Endothelial cell of umbilical vein (primary cell): ENCODE results near the gene ARHGAP10. TPM values are rescaled to one million over a fixed set of nuclear protein-coding genes. Genes with fewer than 3 reads are reported as not detected.

ENCODE experiments used
- BruUV-seq: library from RNA; stranded (reverse); fragments of 400-500 nt; replicated peaks from 2 replicates; lab custom pipeline; 2021; lab: Mats Ljungman, UMichigan
- CTCF ChIA-PET: fragments of 300-600, 350-600 bp; sonication (Branson Sonifier 250); formaldehyde crosslinking; loops from one replicate; lab custom pipeline; 2021; ENCODE audit warnings: antibody characterized with exemption, inconsistent platforms; lab: Charles Lee
- POLR2A ChIA-PET: fragments of 300-600, 350-600 bp; sonication (Branson Sonifier 250); formaldehyde crosslinking; loops from one replicate; lab custom pipeline; 2021; ENCODE audit warnings: antibody characterized with exemption, inconsistent platforms; lab: Charles Lee
- DNase-seq: peaks from one replicate; pipeline ENCODE4 v3.0.0-alpha.2; 2011; ENCODE audit warnings: low read depth, low spot score
- FAIRE-seq: peaks from 2 replicates; lab custom pipeline; 2011; peaks lifted over from hg19 to GRCh38; lab: Jason Lieb, UNC
- H2AFZ ChIP-seq: 2 replicates; pipeline ENCODE4 v1.6.0; 2012; ENCODE audit warnings: low read depth, low read length, control low read depth, inconsistent platforms
- H3K27ac ChIP-seq: 2 replicates; pipeline ENCODE4 v1.5.1; 2011; ENCODE audit warnings: low read depth, mild to moderate bottlenecking, control low read depth, low read length, moderate library complexity; ENCODE audit not compliant: insufficient read depth
- H3K27me3 ChIP-seq, 2 experiments: 2 replicates each; pipeline versions ENCODE4 v1.6.0 to v1.6.1; 2011; ENCODE audit warnings: low read length in 2 of 2, mixed read lengths in 1 of 2; ENCODE audit not compliant: control insufficient read depth in 2 of 2, insufficient read depth in 2 of 2
- H3K36me3 ChIP-seq, 2 experiments: 2 replicates in 1 of 2; 3 replicates in 1 of 2; pipeline ENCODE4 v1.5.1; 2011; ENCODE audit warnings: low read length in 2 of 2, mild to moderate bottlenecking in 1 of 2, moderate library complexity in 1 of 2; ENCODE audit not compliant: control insufficient read depth in 2 of 2, insufficient read depth in 2 of 2; ENCODE audit errors: extremely low read depth in 1 of 2
- H3K4me1 ChIP-seq: 3 replicates; pipeline ENCODE4 v1.5.1; 2011; ENCODE audit warnings: mild to moderate bottlenecking, low read length; ENCODE audit not compliant: control insufficient read depth, insufficient read depth; ENCODE audit errors: extremely low read depth
- H3K4me2 ChIP-seq: 2 replicates; pipeline ENCODE4 v1.6.1; 2011; ENCODE audit warnings: low read length, control low read depth, mixed read lengths; ENCODE audit not compliant: insufficient read depth
- H3K4me3 ChIP-seq, 3 experiments: fragments of 200-600 bp in 1 of 3; sonication (generic), shearing (Covaris generic) in 1 of 3; replicated peaks in 1 of 3; 2 replicates each; pipeline ENCODE4 v1.5.1; 2011 to 2016; ENCODE audit warnings: control low read depth in 3 of 3, low read length in 3 of 3, mild to moderate bottlenecking in 2 of 3, inconsistent platforms in 1 of 3, low read depth in 1 of 3, moderate library complexity in 1 of 3; ENCODE audit not compliant: insufficient read depth in 1 of 3
- H3K79me2 ChIP-seq: 2 replicates; pipeline ENCODE4 v1.6.0; 2012; ENCODE audit warnings: low read length, inconsistent platforms; ENCODE audit not compliant: control insufficient read depth, insufficient read depth
- H3K9ac ChIP-seq: replicated peaks from 2 replicates; pipeline ENCODE3; 2011; ENCODE audit warnings: low read length, control low read depth; ENCODE audit not compliant: insufficient read depth; ENCODE audit errors: extremely low read depth
- H3K9me1 ChIP-seq: replicated peaks from 3 replicates; pipeline ENCODE4 v1.6.0; 2011; ENCODE audit warnings: mild to moderate bottlenecking, low read length; ENCODE audit not compliant: control insufficient read depth, insufficient read depth; ENCODE audit errors: extremely low read depth
- H3K9me3 ChIP-seq: replicated peaks from 2 replicates; pipeline ENCODE4 v1.5.1; 2012; ENCODE audit warnings: low read length, inconsistent platforms; ENCODE audit not compliant: control insufficient read depth, insufficient read depth
- H4K20me1 ChIP-seq: replicated peaks from 2 replicates; pipeline ENCODE3; 2011; ENCODE audit warnings: mild to moderate bottlenecking, low read length; ENCODE audit not compliant: control insufficient read depth, insufficient read depth; ENCODE audit errors: extremely low read depth
- CTCF ChIP-seq, 2 donors: IDR thresholded peaks; 1 replicate in 1 of 2; 2 replicates in 1 of 2; pipeline ENCODE4 v1.5.1; 2011; ENCODE audit warnings: low read length in 2 of 2, mild to moderate bottlenecking in 2 of 2, moderate library complexity in 2 of 2, control low read depth in 1 of 2, inconsistent platforms in 1 of 2, low read depth in 1 of 2; ENCODE audit not compliant: insufficient read depth in 1 of 2; ENCODE audit errors: extremely low read depth in 1 of 2
- EZH2 ChIP-seq: IDR thresholded peaks from 2 replicates; pipeline ENCODE4 v1.6.1; 2012; ENCODE audit warnings: borderline replicate concordance, low read depth, mild to moderate bottlenecking, moderate library complexity, low read length, inconsistent platforms; ENCODE audit not compliant: severe bottlenecking
- FOS ChIP-seq: IDR thresholded peaks from 2 replicates; pipeline ENCODE4 v1.6.1; 2011; ENCODE audit warnings: mild to moderate bottlenecking, low read length, moderate library complexity, borderline replicate concordance; ENCODE audit not compliant: insufficient read depth
- GATA2 ChIP-seq: IDR thresholded peaks from 2 replicates; pipeline ENCODE4 v1.7.0; 2011; ENCODE audit warnings: low read depth, mild to moderate bottlenecking, moderate library complexity, mixed read lengths, low read length; ENCODE audit not compliant: insufficient read length, insufficient read depth
- JUN ChIP-seq: IDR thresholded peaks from 2 replicates; pipeline ENCODE4 v1.6.1; 2011; ENCODE audit warnings: borderline replicate concordance, low read depth; ENCODE audit not compliant: insufficient read length, insufficient read depth
- MYC ChIP-seq: IDR thresholded peaks from one replicate; pipeline ENCODE4 v1.6.1; 2011; ENCODE audit warnings: mild to moderate bottlenecking, low read depth, low read length
- POLR2A ChIP-seq: IDR thresholded peaks from 2 replicates; pipeline ENCODE4 v1.6.1; 2012; ENCODE audit warnings: low read depth, mild to moderate bottlenecking, control low read depth, low read length
- POLR2AphosphoS5 ChIP-seq: IDR thresholded peaks from 2 replicates; pipeline ENCODE4 v1.6.1; 2012; ENCODE audit warnings: low read depth, mild to moderate bottlenecking, control low read depth, low read length, moderate library complexity; ENCODE audit not compliant: insufficient read depth
- dilution Hi-C: fragments of 300-500 bp; cut with MboI; formaldehyde crosslinking; loops from one replicate; pipeline ENCODE4 v1.15.0; 2019; ENCODE audit warnings: low sequenced_read_pairs; ENCODE audit not compliant: extremely low pct_ligation_motif_present
- intact Hi-C: fragments of 100-400 bp; cut with micrococcal nuclease; formaldehyde crosslinking; loops from one replicate; pipeline ENCODE4 v1.10.0; 2022
- polyA plus RNA-seq, 4 experiments: library from polyadenylated mRNA; depleted of rRNA in 3 of 4; stranded (reverse) in 3 of 4; unstranded in 1 of 4; fragments of >200 nt; gene quantifications; 2 replicates each; pipeline versions ENCODE4 v1.2.1 to v1.2.3, GENCODE V29; 2011 to 2012; ENCODE audit warnings: missing spikeins in 1 of 4
- total RNA-seq: library from RNA; stranded (reverse); gene quantifications from 2 replicates; pipeline ENCODE4 v1.2.3, GENCODE V29; 2021
- TF ChIP-seq, protein P1 (sequence below): IDR thresholded peaks from 2 replicates; pipeline ENCODE4 v1.6.1; 2011; ENCODE audit not compliant: insufficient read depth, insufficient read length

Gene ARHGAP10
- total and polyA plus RNA-seq, 2 donors (not counting 3 experiments of a cell fraction or from before 2014, with no cell fraction given): 20.4 to 36.7 TPM

DNA sequence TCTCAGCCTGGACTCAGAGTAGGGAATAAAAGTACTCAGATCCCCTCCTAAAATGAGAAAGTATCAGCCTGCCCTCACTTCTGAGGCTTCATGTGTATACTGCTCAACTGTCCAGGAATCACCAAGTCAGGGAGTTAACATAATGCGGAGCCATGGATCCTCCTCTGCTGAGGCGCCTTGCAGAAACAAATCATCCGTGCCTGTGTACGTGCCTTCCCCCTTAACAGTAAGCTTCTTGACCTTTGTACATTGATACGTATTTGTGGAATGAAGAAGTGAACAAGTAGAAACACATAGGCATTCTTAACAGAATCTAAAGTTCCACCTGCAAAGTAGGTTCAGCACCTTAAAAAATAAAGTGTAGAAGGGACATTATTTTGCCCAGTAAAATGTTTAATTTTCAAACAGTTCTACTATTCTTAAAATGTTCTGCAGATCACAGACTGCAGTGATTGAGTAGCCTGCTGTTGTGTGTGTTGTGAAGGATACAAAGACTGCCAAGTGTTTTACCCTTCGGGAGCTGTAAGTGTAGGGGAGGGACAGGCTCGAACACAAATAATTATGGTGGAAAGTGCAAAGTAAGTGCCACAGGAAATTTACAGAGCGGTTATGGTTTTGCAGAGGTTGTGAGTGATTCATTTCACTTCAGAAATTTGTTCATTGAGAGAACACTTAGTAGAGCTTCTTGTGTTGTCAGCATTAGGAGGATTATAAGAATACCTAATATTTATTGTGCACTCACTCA is 61.9 kb downstream of the ARHGAP10 start:
- no peak overlapping the region for H2AFZ ChIP-seq
- no peaks in the 10 kb centered on the region for H4K20me1 ChIP-seq
- H3K36me3 ChIP-seq: no peaks in the 10 kb centered on the region
- H3K4me1 ChIP-seq: no peaks in the 10 kb centered on the region
- BruUV-seq: no TSS peak
- no peak for FAIRE-seq
- no peak overlapping the region for H3K27ac ChIP-seq
- intact Hi-C loops: no loop called here
- no peak overlapping the region for H3K9ac ChIP-seq
- ChIA-PET POLR2A (no interaction called here), CTCF (interaction anchor here (1.7 kb wide), 1 partner anchor 73 kb away, joined by 8 read pairs; no protein-coding TSS in a partner anchor)
- dilution Hi-C loops: no loop called here
- no peak overlapping the region for H3K4me2 ChIP-seq
- peaks cover 26% of the 10 kb centered on the region for H3K79me2 ChIP-seq
- TF ChIP-seq MYC (no peak), GATA2 (no peak), EZH2 (no peak), POLR2A (no peak), FOS (no peak), JUN (no peak), POLR2AphosphoS5 (no peak), CTCF (IDR thresholded peaks at IDR 0.05; ENCODE audit: extremely low read depth in 1 of 2, insufficient read depth in 1 of 2, low read depth in 1 of 2, low read length in 2 of 2) (no peak)
- TF ChIP-seq, protein P1, sequence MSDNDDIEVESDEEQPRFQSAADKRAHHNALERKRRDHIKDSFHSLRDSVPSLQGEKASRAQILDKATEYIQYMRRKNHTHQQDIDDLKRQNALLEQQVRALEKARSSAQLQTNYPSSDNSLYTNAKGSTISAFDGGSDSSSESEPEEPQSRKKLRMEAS: no peak
- no peak overlapping the region for H3K4me3 ChIP-seq
- H3K9me1 ChIP-seq: no peaks in the 10 kb centered on the region
- H3K9me3 ChIP-seq: no peaks in the 10 kb centered on the region
- DNase-seq: no peak
- no peaks in the 10 kb centered on the region for H3K27me3 ChIP-seq
